ENCODE results near the gene CATSPERD.

DNA sequence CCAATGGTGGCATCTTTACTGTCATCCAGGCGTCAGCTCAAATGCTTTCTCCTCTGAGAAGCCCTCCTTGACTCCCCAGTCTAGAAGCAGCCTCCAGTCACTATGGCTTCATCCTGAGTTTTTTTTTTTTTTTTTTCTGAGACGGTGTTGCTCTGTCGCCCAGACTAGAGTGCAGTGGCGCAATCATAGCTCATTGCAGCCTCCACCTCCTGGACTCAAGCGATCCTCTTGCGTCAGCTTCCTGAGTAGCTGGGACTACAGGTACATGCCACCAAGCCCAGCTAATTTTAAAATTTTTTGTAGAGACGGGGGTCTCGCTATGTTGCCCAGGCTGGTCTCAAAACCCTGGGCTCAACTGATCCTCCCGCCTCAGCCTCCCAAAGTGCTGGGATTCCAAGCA lies 88.6 kb downstream of the CATSPERD start:
- TF ChIP-seq, protein P1, sequence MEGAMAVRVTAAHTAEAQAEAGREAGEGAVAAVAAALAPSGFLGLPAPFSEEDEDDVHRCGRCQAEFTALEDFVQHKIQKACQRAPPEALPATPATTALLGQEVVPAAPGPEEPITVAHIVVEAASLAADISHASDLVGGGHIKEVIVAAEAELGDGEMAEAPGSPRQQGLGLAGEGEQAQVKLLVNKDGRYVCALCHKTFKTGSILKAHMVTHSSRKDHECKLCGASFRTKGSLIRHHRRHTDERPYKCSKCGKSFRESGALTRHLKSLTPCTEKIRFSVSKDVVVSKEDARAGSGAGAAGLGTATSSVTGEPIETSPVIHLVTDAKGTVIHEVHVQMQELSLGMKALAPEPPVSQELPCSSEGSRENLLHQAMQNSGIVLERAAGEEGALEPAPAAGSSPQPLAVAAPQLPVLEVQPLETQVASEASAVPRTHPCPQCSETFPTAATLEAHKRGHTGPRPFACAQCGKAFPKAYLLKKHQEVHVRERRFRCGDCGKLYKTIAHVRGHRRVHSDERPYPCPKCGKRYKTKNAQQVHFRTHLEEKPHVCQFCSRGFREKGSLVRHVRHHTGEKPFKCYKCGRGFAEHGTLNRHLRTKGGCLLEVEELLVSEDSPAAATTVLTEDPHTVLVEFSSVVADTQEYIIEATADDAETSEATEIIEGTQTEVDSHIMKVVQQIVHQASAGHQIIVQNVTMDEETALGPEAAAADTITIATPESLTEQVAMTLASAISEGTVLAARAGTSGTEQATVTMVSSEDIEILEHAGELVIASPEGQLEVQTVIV (CRISPR knock-in tag; IDR thresholded peaks at IDR 0.05; ENCODE audit: borderline replicate concordance): no peak
- TF ChIP-seq, protein P2, sequence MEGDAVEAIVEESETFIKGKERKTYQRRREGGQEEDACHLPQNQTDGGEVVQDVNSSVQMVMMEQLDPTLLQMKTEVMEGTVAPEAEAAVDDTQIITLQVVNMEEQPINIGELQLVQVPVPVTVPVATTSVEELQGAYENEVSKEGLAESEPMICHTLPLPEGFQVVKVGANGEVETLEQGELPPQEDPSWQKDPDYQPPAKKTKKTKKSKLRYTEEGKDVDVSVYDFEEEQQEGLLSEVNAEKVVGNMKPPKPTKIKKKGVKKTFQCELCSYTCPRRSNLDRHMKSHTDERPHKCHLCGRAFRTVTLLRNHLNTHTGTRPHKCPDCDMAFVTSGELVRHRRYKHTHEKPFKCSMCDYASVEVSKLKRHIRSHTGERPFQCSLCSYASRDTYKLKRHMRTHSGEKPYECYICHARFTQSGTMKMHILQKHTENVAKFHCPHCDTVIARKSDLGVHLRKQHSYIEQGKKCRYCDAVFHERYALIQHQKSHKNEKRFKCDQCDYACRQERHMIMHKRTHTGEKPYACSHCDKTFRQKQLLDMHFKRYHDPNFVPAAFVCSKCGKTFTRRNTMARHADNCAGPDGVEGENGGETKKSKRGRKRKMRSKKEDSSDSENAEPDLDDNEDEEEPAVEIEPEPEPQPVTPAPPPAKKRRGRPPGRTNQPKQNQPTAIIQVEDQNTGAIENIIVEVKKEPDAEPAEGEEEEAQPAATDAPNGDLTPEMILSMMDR (IDR thresholded peaks at IDR 0.05 in 2 of 3, conservative IDR thresholded peaks at IDR 0.05 in 1 of 3; ENCODE audit: insufficient read depth in 2 of 3, low read depth in 1 of 3, low read length in 3 of 3): no peak
- TF ChIP-seq NFIC (IDR thresholded peaks at IDR 0.05): no peak
- TF ChIP-seq YBX1 (IDR thresholded peaks at IDR 0.05): no peak
- no peak for TF ChIP-seq RNF2 (IDR thresholded peaks at IDR 0.05)
- TF ChIP-seq NCOA6 (IDR thresholded peaks at IDR 0.05): no peak

Data from K562 (cell line).